ENCODE data around the gene CPSF4L. TPM values are rescaled to one million over a fixed set of nuclear protein-coding genes. Genes with fewer than 3 reads are reported as not detected.

Gene CPSF4L
- total RNA-seq, 4 donors from 2014 or later: not detected

DNA sequence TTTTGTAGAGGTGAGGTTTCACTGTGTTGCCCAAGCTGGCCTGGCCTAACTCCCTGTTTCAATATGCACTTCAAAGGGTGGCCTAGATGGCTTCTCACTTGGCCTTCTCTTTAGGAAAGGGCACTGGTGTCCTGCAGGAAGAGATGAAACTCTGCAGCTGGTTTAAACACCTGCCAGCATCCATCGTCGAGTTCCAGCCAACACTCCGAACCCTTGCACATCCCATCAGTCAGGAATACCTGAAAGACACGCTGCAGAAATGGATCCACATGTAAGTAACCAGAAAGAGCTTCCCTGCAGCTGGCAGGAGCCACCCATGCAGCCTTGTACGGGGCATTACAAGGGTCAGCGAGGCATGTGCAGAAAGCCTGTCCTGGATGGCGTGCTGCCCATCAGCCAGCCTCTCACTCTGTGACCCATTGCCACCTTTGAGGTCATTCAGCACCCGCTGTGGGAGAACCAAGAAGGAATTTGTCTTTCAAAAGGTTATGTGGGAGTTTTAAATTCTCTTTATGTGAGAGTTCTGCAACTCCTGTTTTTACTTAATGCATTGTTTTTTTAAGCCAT, 61.8 kb downstream of the CPSF4L start:
- no peak for DNase-seq
- peaks cover 70 to 73% of the 10 kb centered on the region in 2 donors for H3K36me3 ChIP-seq
- no peaks in the 10 kb centered on the region for H3K9me3 ChIP-seq
- intact Hi-C loops (cut with DNase I): no loop called here
- H3K4me3 ChIP-seq (replicated peaks in 1 of 3): no peak overlapping the region
- TF ChIP-seq, protein P1, sequence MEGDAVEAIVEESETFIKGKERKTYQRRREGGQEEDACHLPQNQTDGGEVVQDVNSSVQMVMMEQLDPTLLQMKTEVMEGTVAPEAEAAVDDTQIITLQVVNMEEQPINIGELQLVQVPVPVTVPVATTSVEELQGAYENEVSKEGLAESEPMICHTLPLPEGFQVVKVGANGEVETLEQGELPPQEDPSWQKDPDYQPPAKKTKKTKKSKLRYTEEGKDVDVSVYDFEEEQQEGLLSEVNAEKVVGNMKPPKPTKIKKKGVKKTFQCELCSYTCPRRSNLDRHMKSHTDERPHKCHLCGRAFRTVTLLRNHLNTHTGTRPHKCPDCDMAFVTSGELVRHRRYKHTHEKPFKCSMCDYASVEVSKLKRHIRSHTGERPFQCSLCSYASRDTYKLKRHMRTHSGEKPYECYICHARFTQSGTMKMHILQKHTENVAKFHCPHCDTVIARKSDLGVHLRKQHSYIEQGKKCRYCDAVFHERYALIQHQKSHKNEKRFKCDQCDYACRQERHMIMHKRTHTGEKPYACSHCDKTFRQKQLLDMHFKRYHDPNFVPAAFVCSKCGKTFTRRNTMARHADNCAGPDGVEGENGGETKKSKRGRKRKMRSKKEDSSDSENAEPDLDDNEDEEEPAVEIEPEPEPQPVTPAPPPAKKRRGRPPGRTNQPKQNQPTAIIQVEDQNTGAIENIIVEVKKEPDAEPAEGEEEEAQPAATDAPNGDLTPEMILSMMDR (IDR thresholded peaks at IDR 0.05): no peak
- TF ChIP-seq POLR2A (IDR thresholded peaks at IDR 0.05): no peak
- WGBS, 2 donors: 95 to 98% methylated on average over 8 of the region's 8 CpGs
- H3K27me3 ChIP-seq: no peaks in the 10 kb centered on the region
- H3K27ac ChIP-seq: no peak overlapping the region
- H3K4me1 ChIP-seq: no peaks in the 10 kb centered on the region

- WGBS, 2 donors: 96% methylated on average over 7 of the region's 7 CpGs
- no peaks in the 10 kb centered on the region for H3K27me3 ChIP-seq
- TF ChIP-seq, protein P1 (IDR thresholded peaks at IDR 0.05): no peak
- no peak for TF ChIP-seq POLR2A (IDR thresholded peaks at IDR 0.05)
- no peak overlapping the region for H3K27ac ChIP-seq
- H3K4me1 ChIP-seq: peaks cover 1 to 2% of the 10 kb centered on the region in 2 donors
- H3K9me3 ChIP-seq: no peaks in the 10 kb centered on the region
- no peak for DNase-seq
- peaks cover 61 to 66% of the 10 kb centered on the region in 2 donors for H3K36me3 ChIP-seq
- H3K4me3 ChIP-seq (replicated peaks in 1 of 3): no peak overlapping the region
- intact Hi-C loops (cut with DNase I): no loop called here
Observed at GRCh38 chr17:73198930-73199260, 62.8 kb downstream of the CPSF4L start.

Other genes with a start within 250 kb of the CPSF4L start
- 100 to 1,000 TPM in 2 of 4 donors, 10 to 100 TPM in 2; 55.1 to 123 (median 97.0) TPM for gene SLC39A11, start 169.2 kb downstream of the CPSF4L start, total RNA-seq
- gene SSTR2, start 96.9 kb downstream of the CPSF4L start, total RNA-seq: 1 to 10 TPM in 2 of 4 donors, under 1 TPM in 2; 0.56 to 2.5 (median 0.99) TPM
- gene COG1, start 68.8 kb downstream of the CPSF4L start, total RNA-seq: 10 to 100 TPM; 31.9 to 42.9 (median 37.2) TPM
- gene CDC42EP4, start 50.1 kb upstream of the CPSF4L start, total RNA-seq: 100 to 1,000 TPM in 2 of 4 donors, 10 to 100 TPM in 2; 68.7 to 172 (median 97.3) TPM